ENCODE measurements around the gene SELENON.

The SELENON gene

DNA sequence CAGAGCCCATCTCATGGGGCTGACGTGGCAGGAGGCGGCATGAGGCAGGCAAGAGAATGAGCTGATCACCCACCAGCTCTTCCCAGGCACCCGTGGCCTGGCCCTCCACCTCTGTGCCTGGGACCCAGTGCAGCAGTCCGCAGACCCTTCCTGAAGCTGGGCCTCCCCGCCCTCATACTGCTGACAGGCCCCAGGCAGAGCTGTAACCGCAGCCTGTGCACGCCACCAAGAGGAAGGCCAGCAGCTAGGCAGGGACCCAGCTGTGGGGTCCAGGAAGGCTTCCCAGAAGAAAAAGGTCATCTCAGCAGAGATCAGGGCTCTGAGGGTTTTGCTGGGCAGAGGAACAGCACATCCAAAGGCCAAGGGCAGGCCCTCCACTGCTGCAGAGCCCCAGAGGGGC is 9.9 kb downstream of the SELENON start:
- no peak for DNase-seq (ENCODE audit: low spot score)

DNA sequence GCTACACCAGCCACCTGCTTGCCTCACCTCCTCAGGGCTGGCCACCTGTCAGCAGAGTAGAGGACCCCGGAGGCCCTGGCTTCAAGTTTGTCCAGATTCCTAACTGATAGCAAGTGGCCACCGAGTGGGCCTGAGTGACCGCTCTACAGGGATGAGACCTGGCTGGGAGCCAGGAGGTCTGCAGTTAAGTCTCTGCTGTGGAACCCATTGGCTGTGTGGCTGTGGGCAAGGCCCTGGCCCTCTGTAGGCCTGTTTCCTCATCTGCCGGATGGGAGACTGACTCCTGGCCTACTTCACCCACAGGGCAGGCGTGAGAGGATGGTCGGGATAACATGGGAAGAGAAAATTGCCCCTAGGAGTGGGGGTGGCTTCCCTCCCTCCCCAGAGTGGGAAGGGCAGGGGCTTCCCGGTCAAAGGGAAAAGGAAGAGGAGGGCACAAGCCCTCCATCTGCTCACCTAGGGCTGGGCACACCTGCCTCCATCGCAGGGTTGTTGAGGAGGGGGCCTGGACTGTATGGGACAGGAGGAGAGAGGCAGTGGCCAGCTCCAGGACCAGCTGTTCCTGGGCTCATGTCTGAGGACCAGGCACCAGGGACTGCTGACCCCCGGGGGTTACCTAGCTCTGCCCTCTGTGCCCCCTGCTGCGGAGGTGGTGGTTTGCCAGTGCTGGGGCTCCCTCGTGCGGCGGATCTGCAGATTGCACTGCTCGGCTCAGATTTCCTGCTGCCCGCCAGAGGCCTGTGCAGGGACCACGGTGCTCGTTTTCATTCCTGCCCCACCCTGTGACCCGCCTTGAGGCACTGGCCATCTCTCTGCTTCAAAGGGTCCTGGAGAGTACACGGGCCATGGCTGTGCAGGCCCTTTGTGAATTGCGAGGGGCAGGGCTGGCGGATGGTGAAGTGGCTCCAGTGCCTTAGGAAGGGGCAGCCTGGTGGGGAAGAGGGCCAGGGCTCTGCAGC is 10.6 kb downstream of the SELENON start:
- DNase-seq (ENCODE audit: low spot score): peak; percentile 85

DNA sequence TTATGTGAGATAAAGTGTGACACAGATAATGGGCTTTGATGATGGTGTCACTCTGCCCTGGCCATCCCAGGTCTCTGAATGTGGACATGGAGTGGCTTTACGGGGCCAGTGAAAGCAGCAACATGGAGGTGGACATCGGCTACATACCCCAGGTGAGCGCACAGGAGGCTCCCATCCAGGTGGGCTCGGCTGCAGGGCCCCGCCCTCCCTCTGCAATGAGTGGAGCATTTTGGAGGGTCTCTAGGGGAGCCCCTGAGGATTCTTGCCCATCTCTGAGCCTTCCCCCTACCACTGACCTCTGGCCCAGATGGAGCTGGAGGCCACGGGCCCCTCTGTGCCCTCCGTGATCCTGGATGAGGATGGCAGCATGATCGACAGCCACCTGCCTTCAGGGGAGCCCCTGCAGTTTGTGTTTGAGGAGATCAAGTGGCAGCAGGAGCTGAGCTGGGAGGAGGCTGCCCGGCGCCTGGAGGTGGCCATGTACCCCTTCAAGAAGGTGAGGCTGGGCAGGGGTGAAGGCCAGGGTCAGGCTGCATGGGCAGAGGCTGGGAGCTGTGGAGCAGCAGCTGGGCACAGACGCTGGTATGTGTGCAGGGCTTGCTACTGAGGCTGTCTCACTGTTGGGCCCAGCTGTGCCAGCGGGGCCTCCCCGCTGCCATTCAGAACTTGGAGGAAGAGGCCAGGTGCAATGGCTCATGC is 11.5 kb downstream of the SELENON start:
- no peak for DNase-seq (ENCODE audit: low spot score)

DNA sequence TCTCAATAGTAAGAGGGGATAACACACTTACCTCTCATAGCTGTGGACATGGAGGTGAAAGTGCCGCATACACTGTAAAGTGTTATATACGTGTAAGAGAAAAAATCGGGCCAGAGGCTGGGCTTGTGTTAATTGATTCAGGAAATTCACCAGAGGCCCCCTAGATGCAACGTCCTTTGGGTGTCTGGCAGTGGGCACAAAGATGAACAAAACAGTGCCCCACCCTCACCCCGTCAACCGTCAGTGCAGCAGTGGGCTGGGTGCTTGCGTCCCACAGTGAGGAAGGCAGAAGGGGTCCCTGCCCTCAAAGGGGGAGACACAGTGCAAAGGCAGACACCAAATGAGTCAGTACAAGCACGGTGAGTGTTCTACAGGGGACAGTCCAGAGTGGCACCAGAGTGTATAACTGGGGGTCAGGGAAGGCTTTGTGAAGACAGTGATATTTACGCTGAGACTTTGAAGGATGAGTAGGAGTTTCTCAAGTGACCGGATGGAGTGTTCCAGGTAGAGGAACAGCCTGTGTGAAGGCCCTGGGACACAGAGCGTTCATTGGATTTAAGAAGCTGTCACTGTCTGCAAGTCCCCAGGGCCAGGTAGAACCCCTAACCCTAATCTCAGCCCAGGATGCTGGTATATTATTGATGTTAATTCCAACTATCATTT is 13.2 kb downstream of the SELENON start:
- DNase-seq (ENCODE audit: low spot score): no peak

DNA sequence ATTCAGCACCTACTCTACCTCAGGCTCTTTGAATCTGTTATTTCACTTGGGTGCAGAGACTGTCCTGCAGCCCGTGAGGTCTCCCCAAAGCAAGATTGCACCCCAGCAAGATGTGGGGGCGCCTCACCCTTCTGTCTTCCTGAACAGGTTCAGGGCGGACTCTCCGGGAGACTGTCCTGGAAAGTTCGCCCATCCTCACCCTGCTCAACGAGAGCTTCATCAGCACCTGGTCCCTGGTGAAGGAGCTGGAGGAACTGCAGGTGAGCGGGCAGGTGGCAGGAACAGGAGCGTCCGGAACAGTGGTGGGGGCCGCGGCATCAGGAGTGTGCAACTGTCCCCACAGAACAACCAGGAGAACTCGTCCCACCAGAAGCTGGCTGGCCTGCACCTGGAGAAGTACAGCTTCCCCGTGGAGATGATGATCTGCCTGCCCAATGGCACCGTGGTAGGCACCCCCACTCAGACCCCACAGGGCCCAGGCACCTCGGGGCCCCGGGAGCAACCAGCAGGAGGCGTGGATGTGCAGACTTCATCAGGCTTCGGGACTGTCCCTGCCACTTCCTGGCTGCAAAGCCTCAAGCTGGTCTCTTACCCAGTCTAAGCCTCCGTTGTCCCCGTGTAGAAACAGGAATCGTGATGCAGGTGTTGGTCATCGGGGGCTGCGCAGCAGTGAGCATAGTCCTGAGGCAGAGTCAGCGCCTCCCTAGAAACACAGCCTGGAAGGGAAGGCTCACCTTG is 13.9 kb downstream of the SELENON start:
- DNase-seq (ENCODE audit: low spot score): no peak

DNA sequence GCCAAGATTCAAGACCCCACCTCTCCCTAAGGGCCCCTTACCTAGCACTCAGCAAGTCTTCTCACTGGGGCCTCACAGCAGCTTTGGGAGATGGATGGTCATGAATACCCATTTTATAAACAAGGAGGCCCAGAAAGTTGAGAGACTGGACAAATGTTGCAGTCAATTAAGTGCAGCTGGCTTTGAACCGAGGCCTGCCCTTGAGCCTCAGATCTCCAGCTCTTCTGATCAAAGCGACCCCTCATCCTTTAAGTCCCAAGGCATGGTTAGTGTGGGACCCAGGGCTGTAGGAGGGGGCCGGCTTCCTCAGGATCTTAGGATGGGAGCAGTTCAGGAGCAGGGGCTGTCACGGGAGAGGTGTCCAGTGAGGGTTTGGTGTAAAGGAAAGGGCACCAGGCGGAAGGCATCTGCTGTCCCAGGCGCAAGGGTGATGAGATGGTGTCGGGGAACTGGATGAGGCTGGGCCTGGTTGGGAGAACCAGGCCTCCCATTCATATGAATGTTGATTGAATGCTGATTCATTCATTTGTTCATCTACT is 14.6 kb downstream of the SELENON start:
- DNase-seq (ENCODE audit: low spot score): no peak

DNA sequence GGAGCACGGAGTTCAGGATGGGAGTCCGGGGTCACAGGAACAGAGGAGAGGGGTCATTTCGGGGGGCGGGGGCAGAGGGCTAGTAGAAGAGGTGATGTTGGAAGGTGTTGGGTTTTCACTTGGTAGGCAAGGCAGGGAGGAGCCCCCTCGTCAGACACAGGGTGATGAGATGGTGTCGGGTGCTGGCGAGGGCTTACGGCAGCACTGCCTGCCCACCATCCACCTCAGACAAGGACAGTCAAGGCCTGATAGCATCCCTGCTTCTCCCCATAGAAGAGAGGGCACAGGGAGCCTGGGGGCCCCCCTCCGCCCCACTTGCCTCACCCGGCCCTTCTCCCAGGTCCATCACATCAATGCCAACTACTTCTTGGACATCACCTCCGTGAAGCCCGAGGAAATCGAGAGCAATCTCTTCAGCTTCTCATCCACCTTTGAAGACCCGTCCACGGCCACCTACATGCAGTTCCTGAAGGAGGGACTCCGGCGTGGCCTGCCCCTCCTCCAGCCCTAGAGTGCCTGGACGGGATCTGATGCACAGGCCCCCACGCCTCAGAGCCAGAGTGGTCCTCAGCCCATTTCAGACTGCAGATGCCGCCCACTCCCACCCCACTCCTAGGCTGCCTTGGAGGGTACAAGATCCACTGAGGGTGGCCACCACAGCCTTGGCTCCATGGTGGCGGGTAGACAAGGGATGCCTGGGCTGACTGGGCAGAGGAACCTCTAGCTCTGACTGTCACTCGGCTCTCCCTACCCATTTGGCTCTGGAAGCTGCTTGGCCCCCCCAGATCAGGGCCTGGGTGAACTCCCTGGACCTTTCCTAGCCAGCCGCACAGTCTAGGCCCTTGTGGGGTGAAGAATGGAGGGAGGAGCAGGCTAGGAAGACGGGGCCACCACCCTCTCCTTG is 15.5 kb downstream of the SELENON start:
- no peak for DNase-seq (ENCODE audit: low spot score)

DNA sequence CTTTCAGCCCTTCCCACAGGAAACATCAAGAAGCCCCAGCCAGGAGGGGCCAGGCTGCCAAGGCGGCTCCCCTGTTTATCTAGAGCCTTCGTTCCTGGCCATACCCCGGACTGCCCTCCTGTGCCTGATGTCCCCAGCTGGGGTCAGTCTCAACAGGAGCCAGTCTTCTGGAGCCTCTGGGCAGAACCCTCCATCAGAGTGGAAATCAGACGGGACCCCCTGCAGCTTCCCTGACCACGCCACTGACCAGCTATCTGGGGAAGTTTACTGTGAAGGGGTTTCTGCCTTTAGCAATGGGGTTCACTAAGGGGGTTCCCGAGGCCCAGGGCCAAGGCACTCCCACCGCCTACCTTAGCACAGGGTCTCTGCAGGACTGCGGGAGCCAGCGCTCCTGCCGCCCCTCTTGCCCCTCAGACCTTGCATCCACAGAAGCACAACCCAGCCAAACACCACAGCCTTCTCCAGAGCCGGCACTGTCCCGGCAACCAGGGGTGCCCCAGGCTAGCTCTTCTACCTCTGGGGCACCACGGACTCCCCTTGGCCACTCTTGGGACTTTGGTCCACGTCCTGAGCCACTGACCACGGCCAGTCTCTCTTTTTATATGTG is 16.2 kb downstream of the SELENON start:
- no peak for DNase-seq (ENCODE audit: low spot score)

DNA sequence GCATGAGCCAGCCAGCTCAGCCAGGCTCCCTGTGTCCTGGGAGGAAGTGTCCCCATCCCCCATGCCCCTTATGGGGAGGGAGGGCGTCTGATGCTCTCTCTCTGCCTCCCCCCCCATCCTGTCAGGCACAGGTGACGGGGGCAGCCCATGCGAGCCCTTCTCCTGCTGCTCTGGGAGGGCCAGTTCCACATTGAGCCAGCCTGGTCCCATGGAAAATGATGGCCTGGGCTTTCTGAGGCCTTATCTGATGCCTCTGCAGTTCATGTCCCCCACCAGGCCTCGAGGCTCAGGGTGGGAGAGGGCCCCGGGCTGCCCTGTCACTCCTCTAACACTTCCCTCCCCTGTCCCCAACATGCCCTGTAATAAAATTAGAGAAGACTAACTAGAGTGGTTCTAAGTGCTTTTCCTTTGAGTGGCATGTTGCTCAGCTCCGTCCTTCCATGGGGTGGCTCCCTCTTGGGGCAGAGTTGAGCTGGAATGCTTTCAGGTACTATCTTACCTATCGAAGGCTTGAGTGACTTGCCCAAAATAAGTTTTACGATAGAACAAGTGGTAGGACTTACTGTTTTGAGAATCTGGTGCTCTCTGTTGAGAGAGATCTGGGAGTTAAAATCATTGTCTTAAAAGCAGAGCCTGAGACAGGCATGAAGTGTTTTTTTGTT is 18.0 kb downstream of the SELENON start:
- DNase-seq (ENCODE audit: low spot score): no peak

DNA sequence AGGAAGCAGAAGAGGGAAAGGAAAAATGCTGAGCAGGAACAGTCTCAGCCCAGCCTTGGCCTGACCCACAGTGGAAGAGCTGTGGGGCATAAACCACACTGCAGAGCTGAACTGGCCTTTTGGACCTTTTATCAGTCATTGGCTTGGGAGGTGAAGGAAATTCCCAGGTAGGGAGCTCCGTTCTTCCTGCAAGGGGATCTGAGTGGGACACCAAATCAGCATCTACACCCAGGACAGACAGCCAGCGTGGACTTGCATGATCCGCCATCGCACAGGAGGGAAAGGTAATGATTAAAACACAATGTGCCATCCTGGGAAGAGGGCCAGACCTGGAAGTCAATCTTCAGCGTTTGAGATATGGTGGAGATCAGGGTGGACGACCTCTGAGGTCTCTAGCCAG is 18.6 kb downstream of the SELENON start:
- DNase-seq (ENCODE audit: low spot score): no peak

DNA sequence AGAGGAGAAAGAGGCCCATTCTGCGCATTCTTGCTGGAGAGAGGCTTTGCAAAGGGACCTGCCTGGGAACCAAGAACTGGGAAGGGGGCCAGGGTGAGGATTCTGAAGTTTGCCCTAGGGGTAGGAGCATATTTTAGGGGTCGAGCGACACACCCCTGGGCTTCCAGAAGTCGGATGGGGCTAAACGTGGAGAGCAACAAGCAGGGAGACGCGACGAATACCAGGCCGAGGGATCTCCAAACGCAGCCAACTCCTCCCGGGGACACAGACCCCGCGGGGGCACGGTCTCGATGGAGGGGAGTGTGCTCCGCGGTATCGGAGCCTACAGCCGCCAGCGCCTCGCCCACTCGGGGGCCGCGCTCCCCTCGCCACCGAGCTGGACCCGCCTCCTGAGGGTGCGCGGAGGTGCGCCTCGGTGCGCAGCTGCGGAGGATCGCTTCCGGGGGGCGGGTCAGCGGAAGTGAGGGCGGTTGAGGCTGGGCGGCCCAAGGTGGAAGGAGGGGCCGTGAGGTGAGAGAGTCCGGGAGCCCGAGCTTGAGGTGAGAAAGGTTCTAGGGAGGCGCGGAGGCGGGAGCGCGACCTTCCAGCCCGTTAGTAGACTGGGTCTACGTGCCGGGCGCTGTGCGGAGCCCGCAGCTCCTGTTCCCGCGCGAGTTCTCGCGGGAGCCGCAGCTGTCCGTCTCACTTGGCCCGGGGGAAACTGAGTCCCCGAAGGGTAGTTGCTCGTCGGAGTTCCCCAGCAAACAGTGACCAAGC is 19.7 kb downstream of the SELENON start, which contains the start of gene MTFR1L:
Gene MTFR1L, plus strand, starts transcription at position 464 of the 756 bp plus-strand sequence. CDS start 3,151 bp downstream, outside the sequence.
- DNase-seq (ENCODE audit: low spot score): peak; percentile 97

DNA sequence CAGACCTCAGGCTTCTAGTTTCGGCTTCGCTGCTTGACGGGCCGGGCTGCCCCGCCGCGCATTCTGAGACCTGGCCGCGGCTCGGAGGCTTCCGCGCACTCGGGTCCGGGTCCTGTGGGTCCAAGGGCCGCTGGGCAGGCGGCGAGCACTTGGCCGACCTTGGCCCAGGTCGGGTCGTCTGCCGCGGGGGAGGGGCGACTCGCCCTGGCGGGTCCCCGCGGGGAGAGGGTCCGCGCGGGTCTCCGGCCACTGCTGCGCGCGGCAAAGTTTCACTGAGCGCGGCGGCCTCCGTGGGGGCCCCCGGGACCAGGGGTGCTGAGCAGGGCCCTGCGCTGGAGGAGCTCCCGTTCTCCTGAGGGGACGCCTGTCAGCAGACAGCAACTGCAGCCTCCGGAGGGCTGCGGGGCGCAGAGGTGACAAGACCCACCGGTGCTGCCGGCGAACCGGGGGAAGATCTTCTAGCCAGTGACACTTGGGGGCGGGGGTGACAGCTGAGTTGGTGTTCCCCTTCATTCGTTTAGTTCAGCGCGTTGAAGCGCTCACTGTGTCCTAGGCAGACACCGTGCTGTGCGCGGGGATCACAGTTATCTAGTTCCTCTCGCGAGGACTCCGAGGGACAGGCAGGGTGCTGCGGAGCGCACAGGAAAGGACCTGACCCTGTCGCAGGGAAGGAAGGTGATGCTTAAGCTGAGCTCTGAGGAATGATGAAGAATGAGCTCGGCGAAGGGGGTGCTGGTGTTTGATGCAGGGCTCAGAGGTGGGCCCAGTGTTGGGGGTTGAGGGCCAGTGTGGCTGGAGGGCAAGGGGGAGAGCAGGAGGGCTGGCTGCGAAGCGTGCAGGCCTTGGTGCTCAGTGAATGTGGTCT is 20.5 kb downstream of the SELENON start:
- DNase-seq (ENCODE audit: low spot score): peak; percentile 83

DNA sequence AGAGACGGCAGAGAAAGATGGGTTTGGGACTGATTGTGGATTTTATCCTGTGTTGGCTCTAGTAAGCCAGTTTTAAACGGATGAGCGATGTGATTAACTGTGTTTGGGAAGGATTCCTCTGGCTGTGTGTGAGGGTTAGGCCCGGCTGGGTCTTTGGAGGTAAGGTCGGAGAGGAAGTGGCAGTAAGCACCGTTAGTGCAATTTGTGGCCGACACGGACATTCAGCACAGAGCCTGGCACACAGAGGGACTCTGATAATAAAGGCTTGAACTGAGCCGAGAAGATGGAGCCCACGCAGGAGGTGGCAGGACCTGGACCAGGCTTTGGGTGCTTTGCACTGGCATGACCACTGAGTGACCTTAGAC is 21.1 kb downstream of the SELENON start:
- no peak for DNase-seq (ENCODE audit: low spot score)

DNA sequence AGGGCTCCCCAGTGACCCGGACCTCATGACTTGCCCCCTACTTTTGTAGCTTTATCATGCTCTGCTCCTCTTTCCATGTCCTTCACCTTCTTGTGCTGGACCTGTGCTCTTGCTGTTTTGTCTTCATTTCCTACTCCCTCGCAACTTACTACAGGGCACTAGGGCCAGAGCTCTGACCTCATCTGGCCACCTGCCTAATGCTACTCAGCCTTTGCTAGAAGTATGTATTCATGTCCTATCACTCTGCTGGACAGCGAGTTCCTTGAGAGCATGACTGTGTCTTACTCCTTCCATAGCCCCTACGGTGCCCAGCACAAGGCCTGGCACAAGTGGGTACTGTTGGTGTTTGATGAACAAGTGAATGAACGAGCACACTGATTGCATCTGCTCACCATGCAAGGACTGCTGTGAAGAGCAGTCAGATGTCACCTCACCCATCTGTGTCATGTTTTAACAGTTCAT is 21.7 kb downstream of the SELENON start:
- no peak for DNase-seq (ENCODE audit: low spot score)

DNA sequence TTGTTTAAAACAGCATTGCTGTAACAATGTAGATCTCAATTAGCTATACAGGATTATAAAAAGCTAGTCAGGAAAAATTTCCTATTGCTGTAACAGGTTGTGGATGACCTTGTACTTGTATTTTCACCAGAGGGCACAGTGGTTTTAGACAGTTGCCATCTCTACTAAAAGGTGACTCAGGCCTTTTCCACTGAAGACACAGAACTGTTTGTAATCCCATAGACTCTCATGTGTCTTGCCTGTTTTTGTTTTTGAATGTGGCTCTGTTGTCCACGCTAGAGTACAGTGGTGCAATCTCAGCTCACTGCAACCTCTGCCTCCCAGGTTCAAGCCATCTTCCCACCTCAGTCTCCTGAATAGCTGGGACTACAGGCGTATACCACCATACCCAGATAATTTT is 25.6 kb downstream of the SELENON start:
- DNase-seq (ENCODE audit: low spot score): no peak

DNA sequence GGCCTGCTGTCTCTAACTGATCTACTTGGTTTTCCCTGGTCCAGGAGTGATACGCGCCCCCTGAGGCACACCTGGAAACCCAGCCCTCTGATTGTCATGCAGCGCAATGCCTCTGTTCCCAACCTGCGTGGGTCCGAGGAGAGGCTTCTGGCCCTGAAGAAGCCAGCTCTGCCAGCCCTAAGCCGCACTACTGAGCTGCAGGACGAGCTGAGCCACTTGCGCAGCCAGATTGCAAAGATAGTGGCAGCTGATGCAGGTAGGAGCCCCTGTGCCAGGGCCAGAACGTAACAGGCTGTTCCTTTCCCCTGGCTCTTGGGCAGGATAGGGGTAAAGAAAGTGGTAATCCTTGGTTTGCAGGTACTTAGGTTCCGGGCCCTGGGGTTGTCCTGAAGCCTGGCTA is 26.6 kb downstream of the SELENON start:
- no peak for DNase-seq (ENCODE audit: low spot score)

DNA sequence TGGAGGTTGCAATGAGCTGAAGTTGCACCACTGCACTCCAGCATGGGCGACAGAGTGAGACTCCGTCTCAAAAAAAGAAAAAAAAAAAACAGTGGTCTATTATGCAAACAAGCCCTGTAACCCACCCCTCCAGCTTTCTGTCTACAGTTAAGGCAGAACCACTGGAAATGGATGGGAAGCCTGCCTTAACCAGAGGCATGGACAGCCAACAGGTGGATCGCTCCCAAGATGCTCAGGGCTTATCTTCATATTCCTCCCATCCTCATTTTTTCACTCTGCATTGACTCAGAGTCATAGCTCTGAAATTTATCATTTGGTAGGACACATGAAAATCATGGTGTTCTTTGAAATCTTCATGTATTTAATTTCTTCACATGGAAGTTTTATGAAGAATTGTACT is 28.5 kb downstream of the SELENON start:
- no peak for DNase-seq (ENCODE audit: low spot score)

DNA sequence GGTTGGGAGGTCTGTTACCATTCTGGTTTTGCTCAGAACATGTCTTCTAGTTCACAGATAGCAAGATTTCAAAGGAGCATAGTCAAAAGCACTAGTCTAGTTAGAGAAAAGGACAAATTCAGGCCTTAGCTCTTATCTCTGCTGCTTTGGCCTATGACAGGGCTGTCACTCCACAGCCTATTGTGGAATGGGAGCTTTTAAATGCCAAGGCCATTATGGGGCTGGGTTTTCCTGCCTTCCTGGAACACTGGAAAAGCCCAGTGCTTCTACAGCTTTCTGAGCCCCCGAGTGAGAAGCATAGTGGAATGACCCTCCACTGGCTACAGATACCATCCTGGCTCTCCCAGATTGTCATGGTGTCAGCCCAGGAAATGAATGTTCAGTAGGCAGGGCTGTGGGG is 29.1 kb downstream of the SELENON start:
- DNase-seq (ENCODE audit: low spot score): no peak

Measured in GM03348 (cell line).